SW 1271 (cell line): Measurements from ENCODE around the gene GRPEL1.

ENCODE experiments used
- DNase-seq, 2 experiments: peaks; one replicate each; lab custom pipeline; 2025; lab: John Stamatoyannopoulos, UW

Gene GRPEL1

DNA sequence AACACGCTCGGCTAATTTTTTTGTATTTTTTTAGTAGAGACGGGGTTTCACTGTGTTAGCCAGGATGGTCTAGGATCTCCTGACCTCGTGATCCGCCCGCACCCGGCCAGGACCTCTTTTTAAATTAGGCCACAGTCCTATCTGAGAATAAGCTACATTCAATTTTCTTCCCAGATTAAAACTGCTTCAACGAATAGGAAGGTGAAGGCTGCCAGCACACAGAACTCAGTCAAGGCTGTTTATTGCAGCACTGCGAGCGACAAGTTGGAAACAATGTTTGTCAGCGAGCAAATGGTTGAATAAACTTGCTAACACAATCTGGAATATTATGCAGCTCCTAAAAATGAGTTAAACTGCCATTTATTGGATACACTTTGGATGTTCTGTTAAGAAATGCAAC lies 1.9 kb downstream of the GRPEL1 start:
- DNase-seq = no peak

GRCh38 chr4:7063362-7063761 lies 4.5 kb downstream of the GRPEL1 start:
- no peak for DNase-seq

DNA sequence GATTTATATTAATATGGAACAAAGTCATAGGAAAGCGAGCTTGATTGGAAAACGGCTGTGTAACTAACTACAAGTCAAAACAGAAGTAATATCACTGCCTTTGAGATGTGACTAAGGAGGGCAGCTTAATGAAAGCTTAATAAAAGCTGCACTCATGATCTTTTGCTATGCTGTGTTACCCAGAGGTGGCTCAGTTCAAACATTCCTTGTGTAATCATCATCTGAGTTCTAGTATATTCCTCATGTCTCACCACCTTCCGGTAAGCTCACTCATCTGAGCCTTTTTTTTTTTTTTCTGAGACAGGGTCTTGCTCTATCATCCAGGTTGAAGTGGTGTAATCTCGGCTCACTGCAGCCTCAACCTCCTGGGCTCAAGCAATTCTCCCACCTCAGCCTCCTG lies 5.0 kb downstream of the GRPEL1 start:
- DNase-seq = no peak

GRCh38 chr4:7061815-7062214 lies 6.0 kb downstream of the GRPEL1 start:
- DNase-seq = no peak

DNA sequence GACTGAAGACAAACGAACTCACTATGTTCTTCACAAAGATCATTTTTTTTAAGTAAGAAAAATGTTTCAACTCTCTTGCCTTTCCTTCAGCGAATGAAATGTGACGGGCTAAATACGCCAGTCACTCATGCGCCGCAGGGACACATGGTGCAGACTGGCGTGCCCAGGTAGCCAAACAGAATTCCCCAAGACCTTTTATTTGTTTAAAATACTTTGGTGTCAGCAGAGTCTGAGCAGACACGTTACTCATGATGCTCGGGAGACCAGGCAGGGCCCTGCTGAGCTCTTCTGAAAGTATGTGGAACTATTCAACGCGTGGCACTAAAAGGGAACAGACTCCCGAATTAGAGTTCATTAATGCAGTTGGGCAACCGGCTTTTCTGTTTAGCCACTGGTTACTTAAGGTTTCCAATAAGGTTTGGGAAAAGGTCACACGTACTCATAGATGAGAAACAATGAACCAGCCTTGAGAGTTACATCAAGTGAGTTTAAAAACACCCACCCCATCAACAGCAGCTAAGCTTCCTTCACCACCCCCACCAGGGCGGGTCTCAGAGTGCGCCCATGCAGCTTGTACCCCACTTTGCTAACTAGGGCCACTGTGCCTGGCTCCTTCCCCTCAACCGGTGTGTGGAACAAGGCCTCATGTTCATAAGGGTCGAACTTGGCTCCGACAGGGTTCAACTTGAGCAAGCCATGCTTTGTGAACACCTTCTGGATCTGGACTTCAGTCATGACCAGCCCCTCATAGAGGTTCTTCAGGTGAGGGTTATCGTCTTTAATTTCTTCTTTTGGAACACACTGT lies 7.3 kb downstream of the GRPEL1 start:
- DNase-seq = no peak

DNA sequence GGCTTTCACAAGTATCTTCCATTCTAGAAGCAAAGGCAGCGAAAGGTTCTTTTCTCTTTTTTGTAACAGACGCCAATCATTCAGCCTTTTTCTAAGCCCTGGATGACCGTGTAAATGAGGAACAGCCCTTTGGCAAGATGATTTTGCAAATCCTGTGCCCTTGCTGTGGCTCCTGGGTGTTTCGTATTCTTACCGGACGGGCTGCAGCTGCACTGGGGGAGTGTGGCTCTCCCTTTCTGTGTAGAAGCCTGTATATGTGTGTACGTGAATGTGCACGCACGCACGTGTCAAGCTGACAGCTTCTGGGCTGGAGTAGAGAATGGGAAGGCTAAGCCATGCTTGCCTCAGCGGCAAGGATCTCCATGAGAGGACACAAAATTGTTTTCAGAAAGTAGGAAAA lies 8.2 kb downstream of the GRPEL1 start:
- no peak for DNase-seq

- DNase-seq = no peak
Observed at GRCh38 chr4:7058792-7059191, 9.1 kb downstream of the GRPEL1 start.

DNA sequence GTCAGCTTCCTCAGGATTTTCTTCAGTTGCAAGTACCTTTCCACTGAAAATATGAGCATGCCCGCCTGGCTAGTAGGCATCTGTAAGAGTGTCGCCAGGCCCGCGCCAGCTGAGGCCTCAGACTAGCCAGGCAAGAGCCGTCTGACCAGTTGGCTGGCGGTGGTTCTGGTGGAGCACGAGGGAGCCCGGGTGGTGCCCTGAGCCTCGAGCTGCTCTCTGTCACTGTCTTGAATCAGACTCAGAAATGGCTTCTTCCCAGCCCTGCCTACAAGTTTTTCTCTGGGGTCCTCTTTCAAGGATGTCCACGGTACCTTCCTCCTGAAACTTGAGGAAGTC lies 11.9 kb downstream of the GRPEL1 start:
- no peak for DNase-seq

DNA sequence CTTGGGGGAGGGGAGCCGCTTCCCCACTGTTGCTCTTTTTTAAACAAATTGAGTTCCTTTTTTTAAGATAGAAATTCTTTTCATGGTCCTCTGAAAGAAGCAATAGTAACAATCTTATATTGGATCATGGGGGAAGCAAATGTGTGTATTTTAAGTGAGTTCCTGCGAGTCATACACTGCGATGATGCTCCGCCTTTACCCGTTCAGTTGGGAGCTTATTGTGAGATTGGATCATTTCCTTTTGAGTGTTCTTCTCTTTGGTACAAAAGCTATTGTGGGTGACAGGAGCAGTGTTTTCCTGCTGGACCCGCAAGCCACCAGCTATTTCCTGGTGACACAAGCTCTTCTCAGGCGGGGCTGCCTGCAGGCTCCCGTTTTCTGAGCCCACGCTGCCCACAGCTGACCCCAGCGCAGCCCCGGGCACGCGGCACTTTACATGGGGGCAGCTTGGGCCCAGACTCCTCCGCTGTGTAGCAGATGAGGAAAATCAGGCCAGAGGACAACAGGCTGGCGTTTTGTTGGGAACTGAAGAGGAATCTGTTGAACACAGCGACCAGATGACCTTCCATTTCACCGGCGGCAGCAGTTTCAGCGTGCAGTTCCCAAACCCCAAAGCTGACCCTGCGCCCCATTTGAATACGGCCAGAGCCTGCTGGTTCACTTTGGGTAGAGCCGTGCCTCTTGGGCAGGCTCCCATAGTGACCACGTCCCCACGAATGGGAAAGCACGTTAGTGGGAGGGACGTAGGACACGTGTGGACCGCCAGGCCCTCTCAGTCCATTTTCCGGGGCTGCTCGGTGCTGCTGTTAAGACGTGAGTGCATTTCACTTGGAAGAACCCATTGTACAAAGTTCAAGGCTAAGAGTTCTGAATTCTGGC lies 12.5 kb downstream of the GRPEL1 start:
- DNase-seq = no peak

DNA sequence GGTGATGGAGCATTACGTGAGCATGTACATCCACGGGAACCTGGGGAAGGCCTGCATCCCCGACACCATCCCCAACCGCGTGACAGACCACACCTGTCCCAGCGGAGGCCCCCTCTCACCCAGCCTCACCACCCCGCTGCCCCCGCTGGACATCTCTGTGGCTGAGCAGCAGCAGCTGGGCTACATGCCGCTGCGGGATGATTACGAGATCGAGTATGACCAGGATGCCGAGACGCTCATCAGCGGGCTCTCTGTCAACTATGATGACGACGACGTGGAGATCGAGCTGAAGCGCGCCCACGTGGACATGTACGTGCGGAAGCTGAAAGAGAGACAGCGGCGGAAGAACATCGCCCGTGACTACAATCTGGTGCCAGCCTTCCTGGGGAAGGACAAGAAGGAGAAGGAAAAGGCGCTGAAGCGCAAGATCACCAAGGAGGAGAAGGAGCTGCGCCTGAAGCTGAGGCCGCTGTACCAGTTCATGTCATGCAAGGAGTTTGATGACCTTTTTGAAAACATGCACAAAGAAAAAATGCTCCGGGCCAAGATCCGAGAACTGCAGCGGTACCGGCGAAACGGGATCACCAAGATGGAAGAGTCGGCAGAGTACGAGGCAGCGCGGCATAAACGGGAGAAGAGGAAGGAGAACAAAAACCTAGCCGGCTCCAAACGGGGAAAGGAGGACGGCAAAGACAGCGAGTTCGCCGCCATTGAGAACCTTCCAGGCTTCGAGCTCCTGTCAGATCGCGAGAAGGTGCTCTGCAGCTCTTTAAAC lies 13.6 kb downstream of the GRPEL1 start:
- no peak for DNase-seq

GRCh38 chr4:7052923-7053715 lies 14.7 kb downstream of the GRPEL1 start:
- DNase-seq = no peak

GRCh38 chr4:7052313-7052712 lies 15.6 kb downstream of the GRPEL1 start:
- no peak for DNase-seq

DNA sequence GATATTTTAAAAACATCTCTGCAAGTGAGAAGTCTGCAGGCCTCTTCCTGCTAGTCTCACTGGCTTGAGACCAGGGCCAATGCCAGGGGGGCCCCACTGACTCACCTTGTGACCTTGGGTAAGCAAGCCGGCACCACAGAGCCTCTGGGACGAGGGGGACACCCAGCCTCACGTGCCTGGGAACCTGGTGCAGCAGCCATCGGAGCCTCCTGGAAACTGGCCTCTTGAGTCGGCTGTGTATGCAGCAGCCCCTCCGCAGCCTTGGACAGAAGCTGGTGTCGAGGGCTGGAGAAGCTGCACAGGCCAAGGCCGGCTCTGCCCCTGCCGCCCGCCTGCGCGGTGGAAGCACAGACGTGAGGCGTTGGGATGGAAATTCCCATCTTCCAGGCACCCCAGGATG lies 16.0 kb downstream of the GRPEL1 start:
- DNase-seq = no peak

DNA sequence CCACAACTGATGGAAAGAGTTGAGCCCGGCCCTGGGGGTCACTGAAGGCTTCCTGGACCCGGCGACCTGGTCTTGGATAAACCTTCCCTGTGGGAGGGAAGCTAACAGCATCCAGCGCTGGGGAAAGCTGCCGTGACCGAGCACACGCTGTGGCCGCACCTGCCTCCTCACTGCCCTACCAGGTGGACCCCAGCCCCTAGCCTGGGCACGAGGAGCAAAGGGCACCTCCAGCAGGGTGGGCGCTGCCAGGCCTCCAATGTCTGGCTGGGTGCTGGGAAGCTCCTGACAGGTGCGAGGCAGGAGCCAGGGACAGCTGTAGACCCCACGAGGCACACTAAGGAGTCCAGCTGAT lies 16.7 kb downstream of the GRPEL1 start:
- no peak for DNase-seq

DNA sequence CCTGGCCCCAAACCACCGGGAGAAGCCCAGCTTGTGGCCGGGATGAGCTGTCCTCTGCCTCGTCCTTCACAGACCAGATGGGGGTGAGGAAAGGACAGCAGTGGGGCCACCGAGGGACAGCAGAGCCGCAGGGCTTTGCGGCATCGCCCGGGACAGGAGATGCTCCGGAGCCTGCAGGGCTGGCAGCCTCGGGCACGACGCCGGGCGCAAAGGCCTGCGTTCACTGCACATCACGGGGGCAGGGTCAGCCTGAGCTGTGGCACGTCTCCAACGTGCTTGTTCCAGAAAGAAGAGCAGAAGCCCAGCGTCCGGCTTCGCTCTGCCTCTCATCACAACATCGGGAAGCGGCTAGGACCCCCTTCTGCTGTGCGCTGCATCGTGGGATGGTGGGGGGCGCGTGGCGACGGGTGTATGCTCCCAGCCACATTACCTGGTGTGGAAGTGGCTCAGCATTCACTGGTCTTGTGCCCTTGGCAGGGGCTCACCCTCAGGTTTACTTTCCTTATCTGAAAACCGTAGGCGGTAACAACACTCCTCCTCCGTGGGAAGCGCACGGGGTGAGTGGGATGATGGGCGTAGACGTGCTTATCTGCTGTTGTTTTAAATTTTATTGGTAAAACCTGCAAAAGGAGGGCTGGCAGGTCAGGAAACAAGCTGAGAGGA lies 17.3 kb downstream of the GRPEL1 start:
- DNase-seq = no peak

DNA sequence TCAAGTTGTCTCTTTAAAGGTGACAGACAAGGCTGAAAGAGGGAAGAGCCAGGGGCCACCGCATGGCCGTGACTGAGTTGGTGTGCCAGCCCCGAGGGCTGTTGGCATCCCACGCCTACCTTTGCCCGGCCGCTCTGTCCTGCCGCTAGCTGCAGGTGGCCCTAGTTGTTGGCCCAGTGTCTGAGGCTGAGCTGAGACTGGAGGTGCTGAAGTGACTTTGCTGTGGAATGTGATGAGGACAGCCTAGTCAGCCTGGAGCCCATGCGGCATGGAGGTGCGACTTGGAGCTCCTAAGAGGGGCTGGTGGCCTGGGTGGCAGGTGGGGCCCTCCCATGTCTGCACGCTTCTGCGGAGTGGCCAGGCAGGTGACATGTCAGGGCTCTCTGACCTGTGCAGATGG lies 18.1 kb downstream of the GRPEL1 start:
- DNase-seq = no peak

DNA sequence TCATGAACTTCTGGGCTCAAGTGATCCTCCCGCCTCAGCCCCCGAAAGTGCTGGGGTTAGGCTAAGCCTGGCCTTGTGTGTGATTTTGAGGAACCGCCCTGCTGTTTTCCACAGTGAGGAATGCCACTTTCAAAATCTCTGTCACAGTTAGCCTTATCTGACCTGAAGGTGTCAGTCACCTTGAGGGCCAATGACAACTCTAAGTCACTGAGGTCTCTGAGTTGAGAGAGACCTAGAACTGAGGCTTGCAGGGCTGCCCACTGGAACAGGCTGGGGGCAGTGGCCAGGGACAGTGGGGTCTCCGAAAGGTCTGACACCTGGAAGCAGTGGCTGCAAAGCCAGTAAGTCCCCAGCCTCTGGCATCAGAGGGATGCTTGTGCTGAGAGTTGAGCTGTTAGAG lies 18.6 kb downstream of the GRPEL1 start:
- no peak for DNase-seq

DNA sequence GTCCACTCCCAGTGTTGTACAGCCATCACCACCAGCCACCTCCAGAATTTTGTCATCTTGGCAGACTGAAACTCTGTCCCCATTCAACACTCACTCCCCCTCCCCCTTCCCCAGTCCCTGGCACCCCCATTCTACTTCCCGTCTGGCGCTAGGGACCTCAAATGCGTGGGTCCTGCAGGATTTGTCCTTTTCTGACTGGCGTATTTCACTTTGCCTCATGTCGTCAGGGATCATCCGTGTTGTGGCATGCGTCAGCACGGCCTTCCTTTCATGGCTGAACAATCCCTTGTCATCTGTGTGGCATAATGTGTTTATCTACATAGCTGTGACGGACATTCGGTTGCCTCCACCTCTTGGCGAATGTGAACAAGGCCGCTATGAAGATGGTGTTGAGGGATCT lies 19.2 kb downstream of the GRPEL1 start:
- no peak for DNase-seq

GRCh38 chr4:7046971-7047370 lies 20.9 kb downstream of the GRPEL1 start:
- DNase-seq = no peak

- DNase-seq = no peak
Observed at GRCh38 chr4:7045961-7046921, 21.6 kb downstream of the GRPEL1 start.
